Kasumi-1 (cell line): ENCODE results near the gene ALPK3.

ENCODE experiments used
- DNase-seq, 2 experiments: peaks; one replicate each; lab custom pipeline; 2025; lab: John Stamatoyannopoulos, UW

ALPK3 gene

DNA sequence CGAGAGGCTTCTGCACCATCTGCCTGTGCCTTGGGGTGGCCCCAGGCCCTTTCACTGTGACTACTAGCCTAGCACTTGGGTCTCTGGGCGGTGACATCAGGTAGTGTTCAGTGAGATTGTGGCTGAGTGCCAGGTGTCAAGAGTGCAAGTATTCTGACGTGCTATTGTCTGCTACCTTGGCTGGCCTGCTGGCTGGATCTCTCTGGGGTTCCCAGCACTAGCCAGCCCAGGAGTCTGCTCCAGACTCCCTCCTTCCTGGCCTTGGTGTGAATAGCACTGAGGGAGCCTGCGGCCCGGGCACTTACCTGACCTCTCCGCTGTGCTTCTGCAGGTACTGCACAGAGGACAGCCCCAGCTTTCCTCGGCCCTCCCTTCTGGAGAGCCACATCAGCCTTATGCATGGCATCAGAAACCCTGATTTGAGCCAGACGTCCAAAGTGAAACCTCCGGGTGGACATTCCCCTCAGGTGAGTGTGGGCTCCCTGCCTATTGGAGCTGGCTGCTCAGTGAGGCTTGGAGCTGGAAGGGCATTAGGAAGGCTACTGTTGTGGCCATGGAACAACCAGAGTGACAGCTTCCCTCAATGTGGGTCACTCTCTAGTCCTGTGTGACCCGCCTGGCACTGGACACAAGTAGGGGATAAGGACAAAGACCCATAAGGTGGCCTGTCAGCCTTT is 17.5 kb upstream of the ALPK3 start:
- DNase-seq: no peak

DNA sequence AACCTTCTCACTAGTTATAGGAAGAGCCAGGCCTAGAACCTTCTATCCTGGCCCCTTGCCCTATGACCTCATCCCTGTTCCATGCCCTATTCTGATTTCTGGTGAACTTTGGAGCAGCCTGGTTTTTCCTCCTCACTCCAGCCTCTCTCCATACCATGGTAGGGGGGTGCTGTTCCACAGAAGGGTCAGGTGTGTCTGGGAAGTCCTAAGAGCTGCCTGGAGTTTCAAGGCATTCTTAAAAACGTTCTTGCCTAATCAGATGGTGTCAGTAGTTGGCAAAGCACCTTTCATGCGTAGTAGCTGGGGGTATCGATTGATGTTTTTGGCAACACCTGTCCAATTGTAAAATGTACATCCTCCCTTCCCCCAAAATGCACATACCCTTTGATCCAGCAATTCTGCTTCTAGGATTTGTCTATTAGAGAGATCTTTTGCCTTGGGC is 16.8 kb upstream of the ALPK3 start:
- no peak for DNase-seq

DNA sequence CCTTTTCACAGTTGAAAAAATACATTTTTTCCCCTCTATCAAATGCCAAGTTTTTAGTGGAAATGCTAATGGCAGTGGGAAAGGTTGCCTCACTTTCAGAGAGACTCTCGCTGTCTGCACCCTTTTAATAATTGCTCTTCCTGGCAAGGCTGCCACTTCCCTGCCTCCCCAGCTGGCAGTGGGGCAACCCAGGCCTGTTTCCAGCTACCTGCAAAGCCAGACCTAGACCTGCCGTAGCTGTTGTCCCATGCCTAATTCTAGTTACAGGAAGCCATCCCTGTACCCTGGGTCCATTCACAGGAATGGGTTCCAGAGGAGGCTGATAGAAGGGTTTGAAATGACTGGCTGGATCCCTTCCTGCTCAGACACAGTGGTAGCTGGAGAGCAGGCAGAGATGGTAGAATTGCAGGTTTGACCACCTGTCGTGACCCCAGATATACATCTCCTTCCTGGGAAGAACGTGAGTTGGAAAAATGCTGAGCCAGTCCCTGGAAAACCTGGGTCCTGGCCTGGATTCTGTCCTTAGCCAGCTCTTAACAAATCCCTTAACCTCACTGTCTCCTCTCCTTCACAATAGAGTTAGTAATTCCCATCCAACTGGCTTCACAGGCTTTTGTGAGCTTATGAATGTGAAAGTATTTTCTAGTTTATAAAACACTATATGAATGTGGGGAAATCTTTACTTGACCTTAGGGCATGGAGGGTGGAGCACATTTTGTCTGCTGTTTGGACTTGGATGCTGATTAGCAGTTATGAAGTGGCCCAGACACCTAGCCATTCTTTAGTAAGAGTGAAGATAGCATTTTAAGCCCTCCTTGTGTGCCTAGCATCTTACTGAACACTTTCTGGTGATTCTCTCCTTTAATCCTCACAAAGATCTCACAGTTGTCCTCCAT is 12.9 kb upstream of the ALPK3 start:
- DNase-seq: no peak

DNA sequence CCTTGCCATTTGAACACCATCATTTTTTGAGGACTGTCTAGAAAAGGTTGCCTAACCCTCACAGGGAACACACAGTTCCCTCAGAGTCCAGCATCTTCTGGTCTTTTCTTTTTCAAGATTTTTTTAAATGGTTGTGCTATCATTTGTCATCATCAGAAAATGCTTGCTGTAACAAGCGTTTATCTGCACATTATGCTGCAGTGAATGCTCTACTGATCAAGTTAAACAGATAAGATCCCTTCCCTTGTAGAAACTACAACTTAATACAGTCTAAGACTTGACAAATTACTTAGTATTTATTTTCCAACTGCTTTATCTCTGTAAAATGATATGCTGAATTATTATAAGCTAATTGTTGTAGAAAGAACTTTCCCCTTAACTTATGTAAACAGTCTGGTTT is 11.9 kb upstream of the ALPK3 start:
- no peak for DNase-seq

DNA sequence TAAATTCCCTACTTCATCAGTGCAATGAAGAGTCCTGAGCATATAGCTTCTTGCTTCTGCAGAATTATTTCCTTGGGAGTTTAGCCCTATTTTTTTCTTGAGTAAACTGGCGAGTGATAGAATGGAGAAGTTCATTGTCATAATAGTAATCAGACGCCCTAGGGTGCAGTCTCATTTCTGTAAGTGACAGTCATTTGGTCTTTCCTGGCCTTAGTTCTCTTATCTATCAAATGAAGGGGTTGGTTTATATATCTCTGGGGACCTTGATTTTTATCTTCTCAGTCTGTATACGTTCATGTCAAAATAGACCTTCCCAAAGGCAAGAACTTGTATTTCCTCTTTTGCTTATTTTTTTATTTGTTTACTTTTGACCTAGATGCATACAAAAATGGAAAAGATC is 9.9 kb upstream of the ALPK3 start:
- no peak for DNase-seq

DNA sequence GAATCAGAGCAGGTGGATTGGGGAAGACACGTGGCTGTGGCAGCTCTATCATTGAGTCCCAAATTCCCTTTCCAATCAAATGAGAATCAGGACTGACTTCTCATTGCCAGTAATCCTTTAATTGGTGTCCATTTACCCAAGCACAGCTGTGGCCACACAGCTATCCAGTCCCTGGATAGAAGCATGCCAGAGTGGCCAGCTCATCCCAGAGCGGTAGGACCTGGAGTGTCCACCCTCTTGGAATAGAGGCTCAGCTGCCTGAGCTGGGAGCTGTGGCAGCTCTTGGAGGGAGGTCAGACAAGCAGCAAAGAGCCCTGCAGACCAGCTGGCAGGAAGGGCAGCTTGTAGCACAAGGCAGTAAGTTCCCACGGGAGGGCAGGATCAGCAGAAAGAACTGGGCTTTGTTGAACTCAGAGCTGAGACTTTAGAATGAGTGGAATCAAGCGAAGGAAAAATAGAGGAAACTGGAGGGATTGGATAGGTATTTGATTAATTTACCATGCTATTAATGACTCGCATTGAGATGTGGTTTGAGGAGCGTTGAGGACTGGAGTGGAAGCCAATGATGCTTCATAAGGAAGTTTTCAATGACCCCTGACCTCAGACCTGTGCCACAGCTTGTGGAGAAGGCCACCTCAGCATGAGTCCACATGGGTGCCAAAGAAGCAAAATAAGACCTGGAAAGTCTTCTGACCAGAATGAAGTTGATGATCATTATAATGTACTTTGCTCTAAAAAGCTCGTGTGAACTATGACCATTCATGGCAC is 6.9 kb upstream of the ALPK3 start:
- DNase-seq: no peak

DNA sequence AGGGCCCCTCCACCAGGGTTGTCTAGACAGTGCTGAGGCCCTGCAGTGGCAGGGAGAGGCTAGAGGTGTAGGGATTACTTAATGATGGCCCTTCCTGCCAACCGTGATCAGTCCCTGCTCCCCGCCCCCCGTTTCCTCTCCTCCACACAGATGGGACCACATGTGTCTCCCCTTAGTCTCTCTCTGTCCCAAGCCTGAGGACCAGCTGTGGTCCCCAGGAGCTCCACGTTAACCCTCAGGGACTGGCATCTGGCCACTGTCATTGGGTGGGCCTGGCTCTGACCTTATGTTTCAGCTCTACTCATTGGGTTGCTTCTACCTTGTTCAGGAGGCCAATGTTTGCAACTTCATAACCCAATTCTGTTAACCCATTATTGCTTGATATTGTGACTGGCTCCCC is 6.0 kb upstream of the ALPK3 start:
- DNase-seq: no peak

DNA sequence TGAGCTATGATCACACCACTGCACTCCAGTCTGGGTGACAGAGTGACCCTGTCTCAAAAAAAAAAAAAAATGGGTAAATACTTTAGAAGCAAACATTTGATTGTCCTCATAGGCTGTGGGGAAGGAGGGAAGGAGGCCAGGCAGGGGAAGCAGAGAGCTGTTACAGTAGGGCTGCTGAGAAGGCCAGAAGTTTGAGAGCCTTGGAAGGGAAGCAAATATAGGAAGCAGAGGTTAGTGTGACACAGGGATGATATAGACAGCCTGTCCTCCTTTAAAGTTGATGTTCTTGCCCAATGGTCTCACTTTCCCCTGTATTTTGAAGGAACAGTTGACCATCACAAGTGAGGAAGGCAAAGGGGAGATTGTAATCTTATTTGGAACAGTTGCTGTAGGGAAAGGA is 5.3 kb upstream of the ALPK3 start:
- DNase-seq: peak in 1 of 2 experiments; percentile 19

DNA sequence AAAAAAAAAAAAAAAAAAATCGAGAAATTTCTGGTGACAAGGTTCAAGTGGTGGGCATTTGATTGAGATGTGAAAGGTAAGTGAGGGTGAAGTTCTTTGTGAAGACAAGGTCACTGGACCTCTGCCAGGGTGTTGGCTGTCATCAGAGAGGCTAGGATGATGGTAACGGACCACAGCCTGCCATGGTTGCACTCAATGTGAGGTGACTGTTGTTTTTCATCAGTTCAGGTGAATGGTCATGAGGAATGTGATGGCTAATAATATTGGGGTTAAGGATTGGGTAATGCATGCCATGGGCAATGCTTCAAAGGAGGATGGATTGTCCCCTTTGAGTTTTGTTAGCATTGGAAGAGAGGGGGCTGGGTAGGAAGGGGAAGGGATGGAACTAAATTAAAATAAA is 4.3 kb upstream of the ALPK3 start:
- no peak for DNase-seq

DNA sequence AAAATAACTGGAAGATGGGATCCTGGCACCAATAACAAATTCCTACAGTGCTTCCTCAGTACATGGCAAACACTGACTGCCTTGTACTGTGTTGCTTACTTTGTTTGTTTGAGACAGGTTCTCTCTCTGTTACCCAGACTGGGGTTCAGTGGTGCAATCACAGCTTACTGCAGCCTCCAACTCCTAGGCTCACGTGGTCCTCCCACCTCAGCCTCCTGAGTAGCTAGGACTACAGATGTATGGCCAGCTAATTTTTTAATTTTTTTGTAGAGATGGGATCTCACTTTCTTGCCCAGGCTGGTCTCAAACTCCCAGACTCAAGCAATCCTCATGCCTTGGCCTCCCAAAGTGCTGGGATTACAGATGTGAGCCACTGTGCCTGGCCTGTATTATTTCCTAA is 3.7 kb upstream of the ALPK3 start:
- DNase-seq: no peak

DNA sequence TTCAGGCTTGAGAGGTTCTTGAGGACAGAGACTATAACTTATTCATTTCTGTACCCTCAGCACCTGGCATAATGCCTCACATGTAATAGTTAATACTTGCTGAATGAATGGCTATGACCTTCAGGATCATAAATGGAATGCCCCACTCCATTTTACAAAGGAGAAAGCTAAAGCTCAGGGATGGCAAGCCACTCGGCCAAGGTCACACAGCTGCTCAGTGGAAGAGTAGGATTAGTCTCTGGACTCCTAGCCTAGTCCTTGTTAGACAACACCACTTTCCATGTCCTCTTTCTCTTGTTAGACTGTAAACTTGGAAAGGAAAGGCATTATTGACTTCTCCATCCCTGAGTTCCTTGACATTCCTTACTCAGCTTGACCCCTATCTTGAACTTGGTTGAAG is 3.2 kb upstream of the ALPK3 start:
- DNase-seq: no peak

DNA sequence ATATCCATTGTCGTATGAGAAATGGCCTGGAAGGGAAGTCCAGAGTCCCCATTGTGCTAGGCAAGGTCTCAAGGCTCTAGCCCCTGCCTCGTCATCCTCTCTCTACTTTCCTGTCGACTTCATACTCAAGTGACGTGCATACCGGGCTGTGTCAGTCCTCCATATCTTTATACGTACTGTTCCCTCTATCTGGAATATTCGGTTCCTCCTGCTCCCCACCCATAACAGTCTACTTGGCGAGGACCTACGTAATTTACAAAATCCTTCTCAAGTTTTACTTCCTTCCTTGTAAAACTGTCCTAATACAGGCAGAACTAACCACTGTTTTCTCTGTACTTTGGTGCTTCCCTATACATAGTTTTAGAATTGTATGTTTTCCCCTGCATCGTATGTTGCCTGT is 2.2 kb upstream of the ALPK3 start:
- peak in 1 of 2 experiments; percentile 31 for DNase-seq

DNA sequence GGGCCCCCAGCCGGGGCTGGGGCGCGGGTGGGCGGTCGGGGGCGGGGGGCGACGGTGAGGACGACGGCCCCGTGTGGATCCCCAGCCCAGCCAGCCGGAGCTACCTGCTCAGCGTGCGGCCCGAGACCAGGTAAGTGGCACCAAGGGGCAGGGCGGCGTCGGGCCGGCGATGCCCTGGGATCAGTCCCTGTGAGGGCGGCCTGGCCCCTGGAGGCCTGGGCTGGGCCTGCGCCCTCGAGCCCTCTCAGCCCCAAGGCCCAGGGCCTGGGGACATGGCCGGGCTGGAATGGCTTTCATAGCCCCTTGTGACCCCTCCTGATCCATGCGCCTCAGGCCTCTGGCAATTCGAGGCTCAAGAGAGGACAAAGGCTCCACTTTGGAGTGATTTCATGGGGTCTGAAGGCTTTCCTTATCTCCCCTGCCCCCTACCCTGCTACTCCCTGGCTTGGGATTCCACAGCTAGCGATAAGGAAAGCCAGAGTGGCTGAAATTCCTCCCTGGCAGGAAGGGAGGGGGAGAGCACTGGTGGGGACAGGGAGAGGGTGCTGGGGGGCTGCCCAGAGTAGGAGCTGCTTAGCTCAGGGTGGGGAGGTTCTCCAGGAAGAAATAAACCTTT is 418 bp downstream of the ALPK3 start:
- DNase-seq: no peak

DNA sequence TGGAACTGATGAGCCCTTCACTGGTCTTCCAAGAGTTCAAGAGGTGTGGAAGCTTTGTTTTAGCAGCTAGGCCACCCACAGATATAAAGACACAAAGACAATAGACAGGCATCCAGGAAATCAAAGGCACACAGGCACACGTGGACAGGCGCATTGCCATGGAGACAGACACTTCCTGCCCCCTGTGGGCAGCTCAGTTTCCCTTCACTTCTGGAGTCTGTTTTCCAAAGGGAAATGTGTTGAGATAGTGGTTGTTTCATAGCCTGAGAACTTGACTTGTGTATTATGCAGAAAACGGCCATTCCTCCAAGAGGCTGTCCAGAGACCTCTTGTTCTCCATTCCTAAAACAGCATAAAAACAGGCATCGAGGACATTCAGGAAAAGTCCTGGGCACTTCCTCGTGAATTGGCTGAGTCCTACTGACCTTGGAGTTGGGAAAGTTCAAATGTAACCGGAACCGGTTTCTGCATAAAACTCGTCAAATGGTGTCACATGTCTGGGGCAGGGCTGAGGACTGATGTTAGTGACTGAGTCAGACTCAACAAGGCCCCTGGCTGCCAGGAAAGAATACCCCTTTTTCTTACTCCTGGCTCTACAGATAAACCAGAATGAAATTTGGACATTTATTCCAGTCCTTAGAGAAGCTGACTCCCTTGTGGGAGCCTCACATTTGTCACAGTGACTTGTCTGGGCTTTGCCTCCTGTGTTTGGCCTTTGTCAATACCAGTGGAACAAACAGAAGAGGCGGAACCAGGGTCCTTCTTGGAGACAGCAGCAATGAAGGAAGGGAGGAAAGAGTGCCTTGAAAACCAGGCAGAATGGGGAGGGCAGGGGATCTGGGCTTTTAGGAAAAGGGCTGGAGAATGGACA is 1.3 kb downstream of the ALPK3 start:
- peak in 1 of 2 experiments; percentile 26 for DNase-seq

DNA sequence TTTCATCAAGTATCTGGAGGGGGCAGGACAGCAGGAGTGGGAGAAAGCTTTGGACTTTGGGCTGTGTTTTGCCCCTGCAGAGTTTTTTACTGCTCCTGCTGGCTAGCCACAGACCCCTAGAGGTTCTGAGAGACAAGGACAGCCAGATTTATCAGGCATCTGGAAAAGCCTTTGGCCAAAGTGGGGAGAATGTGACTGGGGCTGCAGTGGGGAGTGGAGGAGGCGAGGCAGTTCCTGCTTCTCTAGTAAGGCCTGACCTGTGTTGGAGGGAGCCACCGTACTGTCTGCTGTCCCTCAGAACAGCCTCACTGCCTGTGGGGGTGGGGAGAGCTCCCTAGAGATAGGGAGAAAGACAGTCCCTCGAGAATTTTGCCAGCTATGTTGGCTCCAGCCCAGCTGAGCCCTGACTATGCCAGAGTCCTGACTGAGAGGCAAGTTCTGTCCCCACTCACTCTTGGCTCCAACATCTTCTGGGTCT is 2.2 kb downstream of the ALPK3 start:
- DNase-seq: no peak

DNA sequence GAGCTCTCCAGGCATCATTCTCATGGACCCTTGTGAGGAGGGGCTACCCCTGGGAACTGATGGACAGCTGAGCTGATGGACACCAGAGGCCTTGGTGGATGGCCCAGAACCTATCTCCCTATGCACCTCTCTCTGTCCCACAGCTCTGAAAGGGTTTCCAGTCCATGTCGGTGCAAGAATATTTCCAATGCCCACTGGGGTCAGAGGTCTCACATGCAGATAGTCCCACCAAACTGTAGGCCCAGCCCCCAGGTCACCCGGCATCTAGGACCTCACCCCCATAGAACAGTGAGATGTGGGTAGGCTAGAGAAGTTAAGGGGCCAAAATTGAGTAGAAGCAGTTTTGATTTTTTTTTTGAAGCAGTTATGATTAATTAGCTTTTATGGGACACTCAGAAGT is 2.6 kb downstream of the ALPK3 start:
- DNase-seq: no peak

DNA sequence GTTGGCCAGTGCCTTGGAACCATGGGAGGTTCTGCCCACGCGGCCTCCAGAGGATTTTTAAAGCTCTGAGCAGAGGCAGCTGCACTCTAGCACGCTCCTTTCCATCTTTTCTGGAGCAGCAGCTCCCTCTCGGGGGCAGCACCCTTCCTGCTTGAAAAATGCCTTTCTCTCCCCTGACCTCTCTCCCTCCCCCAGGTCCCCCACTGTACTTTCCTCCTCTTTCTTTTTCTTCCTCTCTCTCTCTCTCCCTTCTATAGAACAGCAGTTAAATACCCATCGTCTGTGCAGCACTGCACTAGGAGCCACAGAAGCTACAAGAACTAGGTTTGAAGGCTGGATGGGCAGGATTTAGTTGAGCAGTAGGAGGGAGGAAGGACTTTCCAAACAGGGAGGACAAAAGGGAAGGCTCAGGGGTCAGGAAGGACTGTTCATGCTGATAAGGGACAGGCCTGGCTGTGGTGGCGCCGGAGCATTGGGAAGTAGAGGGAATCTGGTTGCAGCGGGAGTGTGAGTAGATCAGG is 4.4 kb downstream of the ALPK3 start:
- DNase-seq: no peak

DNA sequence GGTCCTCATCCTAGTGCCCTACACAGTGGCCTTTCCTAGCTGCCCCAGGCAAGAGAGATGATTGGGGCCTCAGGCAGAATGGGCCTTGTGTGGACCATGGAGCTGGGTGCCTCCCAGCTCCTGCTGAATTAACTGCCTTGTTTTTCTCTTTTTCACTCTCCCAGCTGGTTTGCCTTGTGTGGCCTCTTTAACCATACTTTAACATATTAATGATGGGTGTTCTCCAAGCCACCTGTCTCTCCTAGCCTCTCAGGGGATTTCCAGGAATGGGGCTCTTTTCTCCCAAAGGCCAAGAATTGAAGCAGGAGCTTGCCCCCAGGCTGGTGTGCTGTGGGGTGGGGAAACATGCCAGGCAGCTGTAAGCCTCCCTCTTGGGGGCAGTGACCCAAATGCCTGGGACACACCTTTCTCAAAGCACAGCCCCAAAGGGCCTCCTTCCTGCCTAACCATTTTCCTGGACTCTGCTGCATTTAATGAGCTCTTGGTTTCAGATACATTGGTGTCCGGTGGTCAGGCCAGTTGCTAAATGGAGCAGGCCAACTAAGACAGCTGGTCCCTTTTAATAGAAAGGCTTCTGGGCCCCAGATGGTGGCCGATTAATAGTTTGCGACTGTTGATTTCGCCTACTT is 5.6 kb downstream of the ALPK3 start:
- DNase-seq: no peak

DNA sequence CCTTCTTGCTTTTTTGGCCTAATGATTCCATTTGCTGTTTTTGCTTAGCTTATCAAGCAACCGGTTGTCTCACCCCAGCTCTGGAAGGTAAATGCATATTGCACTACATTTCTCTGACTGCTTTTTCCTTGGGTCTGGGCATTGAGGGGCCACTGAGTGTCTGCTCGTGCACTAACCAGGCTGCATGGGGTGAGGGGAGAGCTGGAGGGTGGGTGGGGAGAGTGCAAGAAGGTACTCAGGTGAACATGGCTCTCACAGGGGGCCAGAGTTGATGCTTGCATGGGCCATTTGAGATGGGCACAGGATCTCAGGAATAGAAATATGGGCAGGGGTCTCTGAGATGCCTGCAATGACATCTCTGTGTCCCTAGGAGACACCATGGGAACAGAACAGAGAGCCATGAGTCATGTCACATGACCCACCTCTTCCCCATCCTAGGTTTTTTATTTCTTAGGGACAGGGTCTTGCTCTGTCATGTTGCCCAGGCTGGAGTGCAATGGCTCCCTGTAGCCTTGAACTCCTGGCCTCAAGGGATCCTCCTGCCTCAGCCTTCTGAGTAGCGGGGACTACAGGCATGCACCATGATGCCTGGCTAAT is 6.2 kb downstream of the ALPK3 start:
- no peak for DNase-seq
